HG02973 (cell line): ENCODE data around the gene PPP6C.
A peak's percentile ranks its signal among the peaks of the same experiment; 100 is the strongest.
"Not testable (repeated sequence)": the region's sequence is repeated elsewhere in the genome, so short reads cannot be mapped to it uniquely, and the experiment has no call there.

ENCODE experiments used
- ATAC-seq: cut with Tn5 transposase; IDR thresholded peaks from one replicate; pipeline ENCODE4 v1.9.1; 2021; ENCODE audit warnings: moderate library complexity; ENCODE audit not compliant: unreplicated experiment

Gene PPP6C

GRCh38 chr9:125142560-125143376, 46.8 kb downstream of the PPP6C start:
- no peak for ATAC-seq

- ATAC-seq = no peak
These were observed 47.9 kb downstream of the PPP6C start for GRCh38 chr9:125141751-125142150.

- no peak for ATAC-seq
These were observed 48.4 kb downstream of the PPP6C start for GRCh38 chr9:125141251-125141650.

- ATAC-seq = no peak
These were observed 49.0 kb downstream of the PPP6C start for GRCh38 chr9:125140576-125140975.

- no peak for ATAC-seq
These were observed 52.4 kb downstream of the PPP6C start for GRCh38 chr9:125137200-125137599.

- ATAC-seq = no peak
These were observed 54.6 kb downstream of the PPP6C start for GRCh38 chr9:125134976-125135375.

GRCh38 chr9:125133403-125134329, 55.9 kb downstream of the PPP6C start:
- ATAC-seq = no peak

- ATAC-seq = no peak
These were observed 57.8 kb downstream of the PPP6C start for GRCh38 chr9:125131778-125132177.

- peak; percentile 91 for ATAC-seq
These were observed 63.4 kb downstream of the PPP6C start for GRCh38 chr9:125126019-125126746.

GRCh38 chr9:125125523-125125922, 64.1 kb downstream of the PPP6C start:
- ATAC-seq = no peak

GRCh38 chr9:125121146-125121545, 68.5 kb downstream of the PPP6C start:
- no peak for ATAC-seq

- ATAC-seq = no peak
These were observed 69.8 kb downstream of the PPP6C start for GRCh38 chr9:125119643-125120286.

- ATAC-seq = not testable (repeated sequence)
These were observed 70.9 kb downstream of the PPP6C start for GRCh38 chr9:125118696-125119095.

GRCh38 chr9:125114503-125114902, 75.1 kb downstream of the PPP6C start:
- not testable (repeated sequence) for ATAC-seq

- no peak for ATAC-seq
These were observed 79.1 kb downstream of the PPP6C start for GRCh38 chr9:125110464-125110863.

GRCh38 chr9:125108541-125108940, 81.1 kb downstream of the PPP6C start:
- not testable (repeated sequence) for ATAC-seq

- no peak for ATAC-seq
These were observed 83.2 kb downstream of the PPP6C start for GRCh38 chr9:125106285-125106893.

- ATAC-seq = no peak
These were observed 85.7 kb downstream of the PPP6C start for GRCh38 chr9:125103770-125104460.

- no peak for ATAC-seq
These were observed 86.6 kb downstream of the PPP6C start for GRCh38 chr9:125103021-125103420.

- ATAC-seq = no peak
These were observed 88.8 kb downstream of the PPP6C start for GRCh38 chr9:125100822-125101221.
